GM18909 (cell line): Measurements from ENCODE around the gene ECHS1.
"Not testable (repeated sequence)": the region's sequence is repeated elsewhere in the genome, so short reads cannot be mapped to it uniquely, and the experiment has no call there.

Experiments used
- ATAC-seq: cut with Tn5 transposase; IDR thresholded peaks from one replicate; pipeline ENCODE4 v1.9.1; 2021; ENCODE audit warnings: mild to moderate bottlenecking; ENCODE audit not compliant: unreplicated experiment, poor library complexity

Gene ECHS1

DNA sequence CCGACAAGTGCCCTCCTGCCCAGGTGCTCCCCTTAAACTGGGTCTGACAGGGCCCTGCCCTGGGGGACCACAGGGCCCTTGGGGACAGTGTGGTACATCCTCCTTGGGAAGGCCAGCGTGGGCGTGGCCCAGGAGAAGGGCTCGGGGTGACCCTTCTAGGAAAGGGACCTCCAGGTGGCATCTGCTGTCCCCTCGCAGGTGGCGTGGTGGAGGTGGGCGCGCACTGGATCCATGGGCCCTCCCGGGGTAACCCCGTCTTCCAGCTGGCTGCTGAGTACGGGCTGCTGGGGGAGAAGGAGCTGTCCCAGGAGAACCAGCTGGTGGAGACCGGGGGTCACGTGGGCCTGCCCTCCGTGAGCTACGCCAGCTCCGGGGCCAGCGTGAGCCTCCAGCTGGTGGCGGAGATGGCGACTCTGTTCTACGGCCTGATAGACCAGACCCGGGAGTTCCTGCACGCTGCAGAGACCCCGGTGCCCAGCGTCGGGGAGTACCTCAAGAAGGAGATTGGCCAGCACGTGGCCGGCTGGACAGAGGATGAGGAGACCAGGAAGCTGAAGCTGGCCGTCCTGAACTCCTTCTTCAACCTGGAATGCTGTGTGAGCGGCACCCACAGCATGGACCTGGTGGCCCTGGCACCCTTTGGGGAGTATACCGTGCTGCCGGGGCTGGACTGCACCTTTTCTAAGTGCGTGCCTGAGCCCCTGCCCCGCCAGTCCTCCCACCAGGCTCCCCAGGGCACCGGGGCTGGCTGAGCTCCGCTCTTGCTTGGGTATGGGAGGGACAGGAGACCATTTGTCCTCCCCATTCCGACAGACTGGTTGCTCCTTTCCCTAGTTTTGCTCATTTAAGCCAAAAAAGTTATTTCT lies 6.9 kb upstream of the ECHS1 start:
- peak; percentile 17 for ATAC-seq

DNA sequence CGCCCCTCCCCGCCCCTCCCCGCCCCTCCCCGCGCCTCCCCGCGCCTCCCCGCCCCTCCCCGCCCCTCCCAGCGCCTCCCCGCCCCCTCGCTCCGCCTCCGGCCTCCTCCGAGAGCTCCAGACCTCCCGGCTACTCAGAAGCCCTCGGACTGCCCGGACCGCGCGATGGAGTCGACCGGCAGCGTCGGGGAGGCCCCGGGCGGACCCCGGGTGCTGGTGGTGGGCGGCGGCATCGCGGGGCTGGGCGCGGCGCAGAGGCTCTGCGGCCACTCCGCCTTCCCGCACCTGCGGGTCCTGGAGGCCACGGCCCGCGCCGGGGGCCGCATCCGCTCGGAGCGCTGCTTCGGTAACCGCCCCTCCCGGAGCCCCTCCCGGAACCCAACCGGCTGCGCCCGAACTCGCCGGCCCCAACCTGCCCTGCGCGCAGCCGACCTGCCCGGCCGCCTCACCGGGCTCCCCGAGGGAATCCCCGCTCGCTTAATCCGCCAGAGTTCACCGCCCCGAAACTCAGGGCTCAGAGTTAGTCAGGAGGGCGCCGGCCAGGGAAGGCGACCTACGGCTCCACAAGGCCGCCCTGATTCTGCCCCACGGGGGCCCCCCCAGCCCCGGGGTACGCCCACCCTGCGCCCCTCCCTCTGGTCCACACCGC lies 6.1 kb upstream of the ECHS1 start, which contains the start of gene PAOX:
Gene PAOX (plus strand): TSS at position 111 of the 649 bp plus-strand sequence. CDS start 55 bp downstream, at position 166.
- peak; percentile 51 for ATAC-seq

DNA sequence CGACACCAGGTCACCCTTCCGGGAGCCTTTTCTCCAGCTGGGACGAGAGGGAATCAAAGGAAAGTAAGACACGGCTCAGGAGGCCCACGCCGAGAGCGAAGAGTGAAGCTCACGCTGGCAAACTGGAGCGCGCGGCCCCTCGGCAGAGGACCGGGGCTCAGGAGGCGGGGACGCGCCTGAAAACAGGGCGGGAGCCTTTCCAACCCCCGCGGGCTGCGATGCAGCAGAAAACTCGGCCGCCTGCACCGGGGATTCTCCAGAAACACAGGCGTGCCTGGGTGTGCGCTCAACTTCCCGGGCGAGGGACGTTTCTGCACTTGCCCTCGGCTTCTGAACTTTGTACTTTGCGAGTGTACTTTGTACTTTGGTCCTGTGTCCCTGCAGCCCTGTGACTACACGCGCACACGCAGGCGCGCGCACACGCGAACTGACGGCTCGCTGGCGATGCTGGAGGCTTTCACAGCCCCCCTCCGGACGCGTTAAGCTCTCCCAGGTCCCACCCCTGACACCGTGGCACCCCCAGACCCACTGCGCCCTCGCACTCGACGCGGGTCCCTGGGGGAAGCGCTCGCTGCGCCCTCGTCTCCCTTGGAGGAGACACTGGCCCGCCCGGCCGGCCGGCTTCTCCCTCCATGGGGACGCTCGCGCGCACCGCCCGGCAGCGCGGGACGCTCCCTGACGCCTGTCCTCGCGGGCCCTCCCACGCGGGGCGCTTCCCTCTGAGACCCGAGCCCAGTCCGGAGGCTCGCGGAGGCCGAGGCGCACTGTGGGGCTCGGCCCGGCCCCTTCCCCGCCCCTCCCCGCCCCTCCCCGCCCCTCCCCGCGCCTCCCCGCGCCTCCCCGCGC lies 5.3 kb upstream of the ECHS1 start:
- peak; percentile 42 for ATAC-seq

DNA sequence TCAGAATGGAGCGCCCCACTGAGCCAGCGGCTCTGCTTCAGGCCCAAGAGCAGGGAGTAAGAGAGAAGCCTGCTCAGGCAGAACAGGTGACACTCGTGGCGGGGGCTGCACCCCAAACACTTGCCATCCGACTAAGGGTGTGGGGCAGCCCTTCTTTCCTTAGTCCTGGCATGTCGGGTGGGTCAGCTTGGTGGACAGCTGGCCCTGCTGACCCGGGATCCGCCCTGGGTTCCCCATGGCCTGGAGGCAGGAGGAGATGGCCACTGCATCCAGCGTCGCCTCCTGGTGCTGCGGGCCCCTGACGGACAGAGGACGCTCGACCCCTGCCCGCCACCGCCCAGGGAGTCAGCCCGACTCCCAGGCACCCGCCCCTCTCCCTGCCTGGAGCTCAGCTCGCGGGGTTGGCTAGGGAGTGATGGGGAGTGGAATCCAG lies 4.7 kb upstream of the ECHS1 start:
- no peak for ATAC-seq

DNA sequence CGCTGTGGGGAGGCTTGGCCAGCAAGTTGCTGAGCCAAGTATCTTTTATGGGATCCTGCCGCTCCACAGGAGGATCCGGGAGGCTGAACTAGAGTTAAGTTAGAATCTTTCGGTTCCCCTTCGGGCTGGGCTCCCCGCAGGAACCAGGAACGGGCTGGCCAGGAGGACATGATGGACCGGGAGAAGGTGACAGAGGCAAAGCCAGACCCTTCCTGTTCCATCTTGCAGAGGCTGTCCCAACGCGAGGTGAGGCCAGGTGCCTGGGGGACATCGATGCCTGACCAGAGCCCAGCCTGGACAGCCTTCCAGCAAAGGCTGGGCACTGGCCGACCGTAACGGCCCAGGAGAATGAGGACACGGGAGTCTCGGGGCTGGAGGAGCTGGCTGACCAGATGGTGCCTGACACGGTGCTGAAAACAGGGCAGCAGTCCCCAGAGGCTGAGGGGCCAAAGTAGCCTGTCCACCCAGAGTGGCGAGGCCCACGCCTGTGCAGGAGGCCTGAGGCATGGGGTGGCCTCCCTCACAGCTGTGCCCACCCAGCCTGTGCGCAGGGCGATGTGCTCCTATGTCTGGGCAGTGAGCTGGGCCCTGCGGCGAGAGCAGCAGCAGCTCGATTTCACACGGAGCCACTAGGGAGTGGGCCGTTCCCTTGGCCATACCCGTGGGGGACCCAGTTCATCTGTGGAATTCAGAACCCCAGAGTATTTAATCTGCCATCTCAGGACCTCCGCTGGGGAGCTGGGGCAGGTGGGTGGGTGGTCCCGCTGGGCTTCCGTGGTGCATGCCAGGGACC lies 4.1 kb upstream of the ECHS1 start:
- no peak for ATAC-seq

DNA sequence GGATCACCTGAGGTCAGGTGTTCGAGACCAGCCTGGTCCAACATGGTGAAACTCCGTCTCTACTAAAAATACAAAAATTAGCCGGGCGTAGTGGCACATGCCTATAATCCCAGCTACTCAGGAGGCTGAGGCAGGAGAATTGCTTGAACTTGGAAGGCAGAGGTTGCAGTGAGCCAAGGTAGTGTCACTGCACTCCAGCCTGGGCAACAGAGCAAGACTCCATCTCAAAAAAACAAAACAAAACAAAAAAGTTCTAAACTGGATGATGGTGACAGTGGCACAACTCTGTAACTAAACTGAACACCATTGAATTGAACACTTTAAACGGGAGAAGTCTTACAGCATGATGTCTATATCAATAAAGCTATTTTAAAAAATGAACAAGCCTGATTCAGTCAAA lies 3.0 kb upstream of the ECHS1 start:
- not testable (repeated sequence) for ATAC-seq

DNA sequence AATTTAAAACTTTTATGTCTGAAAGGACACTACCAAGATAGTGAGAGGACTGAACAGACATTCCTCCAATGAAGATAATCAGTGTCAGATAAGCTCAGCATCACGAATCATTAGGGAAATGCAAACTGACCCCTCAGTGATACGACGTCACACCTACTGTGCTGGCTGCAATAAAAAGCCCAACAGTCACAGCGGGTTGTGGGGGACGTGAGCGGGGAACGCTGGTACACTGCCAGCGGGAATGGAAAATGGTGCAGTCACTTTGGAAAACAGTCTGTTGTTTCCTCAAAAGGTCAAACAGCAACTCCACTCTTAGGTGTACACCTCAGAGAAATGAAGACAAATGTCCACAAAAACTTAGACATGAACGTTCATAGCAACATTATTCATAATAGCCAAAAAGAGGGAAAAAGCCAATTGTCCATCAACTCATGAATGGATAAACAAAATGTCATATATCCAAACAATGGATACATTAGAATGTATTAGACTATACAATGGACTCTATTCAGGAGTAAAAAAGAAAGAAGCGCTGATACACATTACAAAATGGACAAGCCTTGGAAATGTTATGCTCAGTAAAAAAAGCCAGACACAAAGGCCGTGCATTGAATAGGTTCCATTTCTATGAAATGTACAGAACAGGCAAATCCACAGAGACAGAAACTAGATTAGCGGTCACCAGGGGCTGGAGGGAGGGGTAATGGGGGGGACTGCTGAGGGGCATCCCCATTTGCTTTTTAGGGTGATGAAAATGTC lies 2.4 kb upstream of the ECHS1 start:
- ATAC-seq = no peak

DNA sequence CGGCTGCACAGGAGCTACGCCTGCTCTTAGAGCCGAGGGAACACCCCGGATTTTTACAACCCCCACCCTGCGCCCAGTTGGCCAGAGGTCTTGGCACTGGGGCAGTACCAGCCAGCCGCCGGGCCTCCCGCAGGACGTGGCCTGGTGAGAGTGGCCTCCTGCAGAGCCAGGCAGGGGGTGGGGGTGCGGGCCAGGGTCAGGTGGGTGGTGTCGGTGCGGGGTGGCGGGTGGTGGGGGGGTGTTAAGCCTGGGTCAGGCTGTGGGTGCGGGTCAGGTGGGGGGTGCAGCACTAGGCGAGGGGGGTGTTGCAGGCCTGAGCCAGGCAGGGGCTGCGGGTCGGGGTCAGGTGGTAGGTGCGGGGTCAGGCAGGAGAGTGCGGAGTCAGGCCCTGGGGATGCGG lies 647 bp downstream of the ECHS1 start:
- no peak for ATAC-seq

DNA sequence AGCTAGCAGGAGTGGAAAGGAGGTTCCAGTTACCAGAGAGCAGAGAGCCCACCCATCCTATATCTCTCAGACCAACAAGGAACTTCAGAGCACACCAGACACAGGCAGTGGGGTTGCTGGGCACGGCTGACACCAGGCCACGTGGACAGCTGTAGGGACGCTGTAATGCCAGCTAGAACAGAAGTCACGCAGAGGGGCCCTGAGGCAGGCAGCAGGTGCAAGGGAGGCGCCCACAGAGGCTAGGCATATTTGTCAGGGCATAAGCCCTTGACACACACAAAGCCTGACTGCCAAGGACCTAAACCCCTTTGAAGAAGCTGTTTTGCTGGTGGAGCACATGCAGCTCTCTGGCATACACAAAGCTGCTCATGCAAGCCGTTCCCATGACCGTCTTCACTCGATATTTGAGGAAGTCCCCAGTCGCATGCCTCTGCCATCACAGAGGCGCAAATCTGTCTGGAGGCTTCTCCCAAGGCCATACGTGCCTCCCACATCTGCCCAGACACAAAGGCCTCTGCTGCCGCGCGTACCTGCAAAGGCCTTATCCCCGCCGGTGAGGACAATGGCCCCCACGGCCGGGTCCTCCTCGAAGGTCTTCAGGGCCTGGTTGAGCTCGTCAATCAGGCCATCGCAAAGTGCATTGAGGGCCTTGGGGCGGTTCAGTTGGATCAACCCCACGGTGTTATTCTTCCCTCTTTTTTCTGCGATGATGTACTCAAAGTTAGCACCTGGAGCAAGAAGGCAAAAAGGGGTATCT lies 2.9 kb downstream of the ECHS1 start:
- no peak for ATAC-seq

DNA sequence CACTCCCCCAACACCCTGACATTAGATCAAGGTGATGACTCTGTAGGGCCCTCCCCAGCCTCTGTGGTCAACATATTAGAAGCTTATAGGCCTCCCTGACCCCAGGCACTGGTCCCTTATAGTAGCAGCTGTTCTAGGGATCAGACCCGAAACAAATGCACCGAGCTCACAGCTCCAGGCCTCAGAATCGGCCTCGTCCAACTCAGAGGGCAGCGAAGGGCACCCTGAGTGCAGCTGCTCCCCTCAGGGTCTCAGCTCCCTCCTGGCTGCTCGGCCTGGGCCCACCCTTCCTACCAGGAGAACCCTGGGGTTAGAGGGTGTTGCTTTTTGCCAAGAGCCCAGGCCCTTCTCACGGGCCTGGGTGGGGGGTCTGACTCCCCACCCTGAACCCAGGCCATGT lies 5.0 kb downstream of the ECHS1 start:
- ATAC-seq = no peak

DNA sequence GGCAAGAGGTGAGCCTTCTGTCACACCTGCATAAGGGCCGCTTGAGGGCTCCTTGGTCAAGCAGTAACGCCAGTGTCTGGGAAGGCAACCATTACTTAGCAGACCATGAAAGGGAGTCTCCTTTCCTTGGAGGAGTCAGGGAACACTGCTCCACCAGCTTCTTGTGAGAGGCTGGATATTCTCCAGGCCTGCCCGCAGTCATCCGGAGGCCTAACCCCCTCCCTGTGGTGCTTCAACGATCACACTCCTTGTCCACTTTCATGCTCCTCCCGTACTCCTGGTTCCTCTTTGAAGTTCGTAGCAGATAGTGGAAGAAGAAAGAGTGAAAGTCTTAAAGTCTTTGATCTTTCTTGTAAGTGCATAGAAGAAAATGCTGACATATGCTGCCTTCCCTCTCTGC lies 5.7 kb downstream of the ECHS1 start:
- ATAC-seq = not testable (repeated sequence)

DNA sequence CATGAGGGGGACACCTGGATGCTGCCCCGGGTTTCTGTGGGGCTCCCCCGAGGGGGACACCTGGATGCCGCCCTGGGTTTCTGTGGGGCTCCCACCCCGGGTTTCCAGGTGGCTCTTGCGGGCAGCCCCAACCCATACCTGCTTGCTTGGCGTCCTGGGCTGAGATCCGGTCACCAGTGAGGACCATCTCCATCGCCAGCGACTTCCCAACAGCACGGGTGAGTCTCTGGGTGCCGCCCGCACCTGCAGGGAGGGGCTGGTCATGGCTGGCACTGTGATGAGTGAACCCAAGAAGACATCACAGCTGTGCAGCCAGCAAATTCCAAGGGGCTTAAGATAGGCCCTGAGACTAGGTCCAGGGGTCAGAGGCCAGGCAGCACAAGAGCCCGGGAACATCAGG lies 6.4 kb downstream of the ECHS1 start:
- ATAC-seq = no peak

DNA sequence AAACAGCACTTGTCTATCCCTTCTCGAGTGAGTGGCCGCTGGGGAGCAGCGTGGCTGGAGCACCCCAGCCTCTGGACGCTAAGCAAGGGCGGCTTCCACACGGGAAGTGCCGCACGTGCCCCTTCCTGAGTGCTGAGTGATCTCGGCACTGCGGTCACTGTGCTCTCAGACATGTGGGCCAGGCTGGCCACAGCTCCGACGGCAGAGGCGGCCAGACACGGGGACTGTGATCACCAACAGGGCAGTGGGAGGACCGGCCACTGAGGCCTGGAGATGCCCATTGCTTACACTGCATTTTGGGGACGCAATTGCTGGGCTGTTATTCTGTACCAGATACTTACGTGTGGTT lies 7.0 kb downstream of the ECHS1 start:
- no peak for ATAC-seq

DNA sequence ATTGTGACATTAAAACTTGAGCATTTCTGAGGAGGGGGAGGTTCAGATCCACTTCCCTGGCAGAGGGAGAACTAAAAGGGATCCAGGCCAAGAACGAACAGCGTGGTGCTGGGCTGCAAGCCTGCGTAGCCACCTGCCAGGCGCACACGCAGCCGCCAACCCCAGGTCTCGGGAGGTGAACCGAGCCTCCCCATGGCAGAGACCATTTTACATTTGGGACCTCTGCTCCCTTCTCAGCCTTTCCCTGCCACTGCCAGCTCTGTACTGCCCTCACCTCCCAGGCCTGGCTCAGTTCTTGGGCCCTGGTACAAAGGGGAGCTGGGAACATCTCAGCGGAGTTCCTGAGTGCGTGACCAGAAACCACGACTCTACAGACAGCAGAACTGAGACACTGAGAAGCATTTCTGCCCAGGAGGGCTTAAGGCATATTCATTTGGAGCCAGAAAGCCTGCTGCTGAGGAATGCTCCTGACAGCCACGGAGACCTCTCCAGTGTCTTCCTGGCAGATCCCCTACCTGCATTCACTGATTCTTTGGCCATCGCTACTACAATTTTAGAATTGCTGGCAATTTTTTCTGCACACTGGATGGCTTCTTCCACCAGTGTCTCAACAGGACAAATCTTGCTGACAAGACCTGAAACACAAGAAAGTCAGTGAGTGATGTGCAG lies 7.6 kb downstream of the ECHS1 start:
- ATAC-seq = no peak

DNA sequence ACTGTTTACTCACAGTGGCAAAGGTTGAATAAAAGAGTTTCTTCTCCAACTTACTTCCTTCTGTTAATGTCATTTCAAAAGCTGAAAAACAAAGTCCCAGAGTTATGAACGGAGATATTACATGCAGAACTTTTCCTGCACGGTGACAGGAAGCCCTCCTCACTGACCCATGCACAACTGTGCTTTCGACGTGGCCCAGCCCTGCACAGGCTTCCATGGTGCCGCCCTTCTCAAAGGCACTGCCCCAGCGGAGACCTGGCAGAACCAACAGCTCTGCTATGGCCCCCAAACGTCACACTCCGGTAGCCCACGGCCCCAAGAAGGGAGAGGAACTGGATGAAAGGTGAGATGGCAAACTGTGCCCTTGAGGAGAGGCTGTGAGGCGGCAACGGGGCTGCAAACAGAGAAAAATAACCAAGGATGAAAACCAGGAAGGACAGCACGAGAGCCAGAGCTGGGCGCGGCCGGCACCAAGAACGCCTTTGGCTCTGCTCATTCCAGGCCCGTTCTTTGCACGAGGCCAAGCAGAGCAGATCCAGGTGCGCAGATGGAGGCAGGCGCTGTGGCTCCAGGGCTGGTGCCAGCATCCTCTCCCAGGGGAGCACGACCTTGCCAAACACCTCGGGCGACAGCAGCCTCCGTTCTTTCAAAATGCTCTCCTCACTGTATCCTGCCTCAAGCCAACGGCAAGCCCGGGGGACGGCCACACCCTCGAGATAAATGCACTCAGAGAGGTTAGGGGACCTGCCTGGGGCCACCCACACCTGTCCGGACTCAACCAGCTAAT lies 8.3 kb downstream of the ECHS1 start:
- no peak for ATAC-seq

DNA sequence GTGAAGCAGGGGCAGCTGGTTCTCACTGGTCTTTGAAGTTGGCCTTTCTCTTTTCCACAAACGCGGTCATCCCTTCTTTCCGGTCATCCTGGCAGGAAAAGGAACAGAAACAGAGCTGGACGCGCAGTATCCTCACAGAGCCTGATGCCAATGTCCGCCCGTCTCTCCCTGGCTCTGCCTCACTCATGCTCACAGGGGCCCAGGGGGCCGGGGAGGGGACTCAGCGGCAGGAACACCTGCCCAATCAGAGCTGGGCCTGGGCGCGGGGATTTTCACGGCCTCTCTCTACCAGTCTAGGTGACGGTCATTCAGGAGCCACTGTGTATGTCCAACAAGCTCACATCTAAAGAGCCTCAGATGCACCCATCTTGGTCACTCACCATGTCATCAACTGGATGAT lies 10.3 kb downstream of the ECHS1 start:
- ATAC-seq = no peak

DNA sequence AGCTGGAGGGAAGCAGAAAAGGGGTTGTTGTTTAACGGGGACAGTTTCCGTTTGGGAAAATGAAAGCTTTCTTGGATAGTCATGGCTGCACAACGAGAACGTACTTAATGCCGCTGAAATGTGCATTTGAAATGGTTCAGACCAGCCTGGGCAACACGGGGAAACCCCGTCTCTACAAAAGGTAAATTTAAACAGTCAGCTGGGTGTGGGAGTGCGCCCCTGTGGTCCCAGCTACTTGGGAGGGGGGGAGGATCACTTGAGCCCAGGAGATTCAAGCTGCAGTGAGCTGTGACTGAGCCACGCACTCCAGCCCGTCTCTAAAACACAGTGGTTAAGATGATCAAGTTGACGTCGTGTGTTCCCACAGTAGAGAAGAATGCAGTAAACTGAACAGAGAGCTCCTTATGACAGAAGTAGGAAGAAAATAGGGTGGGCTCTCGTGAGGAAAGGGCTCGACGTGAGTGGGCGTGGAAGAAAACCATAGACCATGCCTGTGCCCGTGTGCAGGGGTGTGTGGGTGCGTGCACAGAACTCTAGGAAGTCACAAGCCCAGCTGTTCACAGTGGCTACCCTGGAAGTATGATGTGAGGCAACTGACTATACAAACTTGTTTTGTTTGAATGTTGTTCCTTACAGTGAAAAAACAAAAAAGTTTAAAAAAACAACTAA lies 11.2 kb downstream of the ECHS1 start:
- no peak for ATAC-seq
